H1 (cell line): ENCODE measurements around the gene NPR2. TPM values are rescaled to one million over a fixed set of nuclear protein-coding genes. Genes with fewer than 3 reads are reported as not detected.

Experiments used
- CTCF ChIA-PET: fragments of 300-600 bp; sonication (Branson Sonifier 250); formaldehyde crosslinking; loops from one replicate; lab custom pipeline; 2021; ENCODE audit not compliant: partially characterized antibody; lab: Charles Lee
- POLR2A ChIA-PET: fragments of 300-600 bp; sonication (Branson Sonifier 250); formaldehyde crosslinking; loops from one replicate; lab custom pipeline; 2021; ENCODE audit warnings: inconsistent platforms; ENCODE audit not compliant: partially characterized antibody; lab: Charles Lee
- DNase-seq, 2 experiments: peaks; one replicate each; pipeline versions ENCODE4 v3.0.0 to v3.0.0-alpha.2; 2010 to 2022; ENCODE audit warnings: low spot score in 2 of 2, low read depth in 1 of 2, mixed read lengths in 1 of 2
- FAIRE-seq: peaks from 2 replicates; lab custom pipeline; 2011; peaks lifted over from hg19 to GRCh38; lab: Jason Lieb, UNC
- H2AFZ ChIP-seq: 2 replicates; pipeline ENCODE4 v1.8.1; 2012; ENCODE audit warnings: low read length, inconsistent platforms
- H2AK5ac ChIP-seq: 2 replicates; pipeline ENCODE4 v1.6.1; 2013; ENCODE audit warnings: low read depth, low read length
- H2BK120ac ChIP-seq: replicated peaks from 2 replicates; pipeline ENCODE3; 2013; ENCODE audit warnings: low read depth, low read length, inconsistent platforms
- H2BK12ac ChIP-seq: 2 replicates; pipeline ENCODE4 v1.6.1; 2013; ENCODE audit warnings: low read depth, low read length
- H2BK15ac ChIP-seq: 2 replicates; pipeline ENCODE4 v1.6.1; 2013; ENCODE audit warnings: low read length
- H2BK20ac ChIP-seq: 2 replicates; pipeline ENCODE4 v1.6.1; 2013; ENCODE audit warnings: low read length
- H2BK5ac ChIP-seq: 2 replicates; pipeline ENCODE4 v1.6.1; 2013; ENCODE audit warnings: low read depth, low read length
- H3K14ac ChIP-seq: 2 replicates; pipeline ENCODE4 v1.6.1; 2013; ENCODE audit warnings: inconsistent platforms; ENCODE audit not compliant: insufficient read length
- H3K18ac ChIP-seq: 2 replicates; pipeline ENCODE4 v1.6.1; 2013; ENCODE audit warnings: low read length; ENCODE audit errors: extremely low read depth
- H3K23ac ChIP-seq: 2 replicates; pipeline ENCODE4 v1.6.1; 2013; ENCODE audit warnings: inconsistent platforms; ENCODE audit not compliant: insufficient read length
- H3K23me2 ChIP-seq: 2 replicates; pipeline ENCODE4 v1.6.1; 2013; ENCODE audit warnings: low read depth, low read length
- H3K27ac ChIP-seq: 2 replicates; pipeline ENCODE4 v1.6.1; 2011; ENCODE audit warnings: low read depth, low read length, inconsistent platforms
- H3K27me3 ChIP-seq, 4 experiments: replicated peaks in 1 of 4; 1 replicate in 1 of 4; 2 replicates in 3 of 4; pipeline versions ENCODE4 v1.6.1 to v1.8.1; 2011 to 2013; ENCODE audit warnings: low read length in 3 of 4, mild to moderate bottlenecking in 3 of 4, inconsistent platforms in 2 of 4, mixed read lengths in 2 of 4, moderate library complexity in 1 of 4; ENCODE audit not compliant: control insufficient read depth in 3 of 4, insufficient read depth in 3 of 4; ENCODE audit errors: extremely low read depth in 1 of 4
- H3K36me3 ChIP-seq, 4 experiments: 2 replicates each; pipeline versions ENCODE4 v1.6.1 to v1.8.1; 2011 to 2013; ENCODE audit warnings: mild to moderate bottlenecking in 4 of 4, low read length in 3 of 4, moderate library complexity in 2 of 4, control low read depth in 1 of 4, inconsistent platforms in 1 of 4; ENCODE audit not compliant: insufficient read depth in 4 of 4, control insufficient read depth in 2 of 4
- H3K4ac ChIP-seq: replicated peaks from 2 replicates; pipeline ENCODE3; 2013; ENCODE audit warnings: low read length, low read depth, mixed read lengths, inconsistent platforms; ENCODE audit not compliant: insufficient read length
- H3K4me1 ChIP-seq, 4 experiments: replicated peaks in 1 of 4; 1 replicate in 1 of 4; 2 replicates in 3 of 4; pipeline versions ENCODE4 v1.6.1 to v1.8.1; 2011 to 2013; ENCODE audit warnings: low read length in 3 of 4, inconsistent platforms in 2 of 4, mixed read lengths in 1 of 4; ENCODE audit not compliant: insufficient read depth in 4 of 4, control insufficient read depth in 3 of 4
- H3K4me2 ChIP-seq, 2 experiments: 2 replicates each; pipeline versions ENCODE4 v1.6.1 to v1.8.1; 2011 to 2013; ENCODE audit warnings: low read depth in 2 of 2, low read length in 2 of 2, control low read depth in 1 of 2, inconsistent platforms in 1 of 2, mild to moderate bottlenecking in 1 of 2; ENCODE audit not compliant: insufficient read depth in 1 of 2
- H3K4me3 ChIP-seq, 4 experiments: fragments of 200-600, 300-600 bp in 1 of 4; sonication (generic), shearing (Covaris generic), sonication (Bioruptor Twin) in 1 of 4; 2 replicates each; pipeline versions ENCODE4 v1.5.1 to v1.8.1; 2011 to 2016; ENCODE audit warnings: low read length in 4 of 4, low read depth in 3 of 4, control low read depth in 2 of 4, inconsistent platforms in 2 of 4, mild to moderate bottlenecking in 2 of 4, mixed read lengths in 1 of 4, moderate library complexity in 1 of 4; ENCODE audit not compliant: insufficient read depth in 2 of 4; ENCODE audit errors: extremely low read depth in 1 of 4
- H3K56ac ChIP-seq: replicated peaks from 2 replicates; pipeline ENCODE3; 2013; ENCODE audit warnings: low read depth, mild to moderate bottlenecking, mixed read lengths, low read length, inconsistent platforms; ENCODE audit not compliant: insufficient read length
- H3K79me1 ChIP-seq: 2 replicates; pipeline ENCODE4 v1.6.1; 2013; ENCODE audit warnings: low read depth, low read length, control low read depth
- H3K79me2 ChIP-seq, 2 experiments: 2 replicates each; pipeline versions ENCODE4 v1.6.1 to v1.8.1; 2012 to 2013; ENCODE audit warnings: low read length in 2 of 2, mild to moderate bottlenecking in 2 of 2, inconsistent platforms in 1 of 2; ENCODE audit not compliant: insufficient read depth in 2 of 2, control insufficient read depth in 1 of 2
- H3K9ac ChIP-seq, 4 experiments: replicated peaks in 1 of 4; 1 replicate in 1 of 4; 2 replicates in 3 of 4; pipeline versions ENCODE4 v1.6.1 to v1.8.1; 2011 to 2013; ENCODE audit warnings: low read depth in 3 of 4, low read length in 3 of 4, control low read depth in 2 of 4, mild to moderate bottlenecking in 2 of 4, moderate library complexity in 2 of 4, inconsistent platforms in 1 of 4; ENCODE audit errors: extremely low read depth in 1 of 4
- H3K9me3 ChIP-seq, 2 experiments: 2 replicates each; pipeline versions ENCODE4 v1.6.1 to v1.8.1; 2012 to 2013; ENCODE audit warnings: mild to moderate bottlenecking in 2 of 2, moderate library complexity in 2 of 2, control low read depth in 1 of 2, inconsistent platforms in 1 of 2, low read depth in 1 of 2, low read length in 1 of 2, mixed read lengths in 1 of 2; ENCODE audit not compliant: insufficient read depth in 2 of 2
- H4K20me1 ChIP-seq, 2 experiments: replicated peaks in 1 of 2; 2 replicates each; pipeline versions ENCODE3 to v1.8.1; 2011 to 2013; ENCODE audit warnings: inconsistent platforms in 2 of 2, low read length in 2 of 2, mild to moderate bottlenecking in 1 of 2; ENCODE audit not compliant: insufficient read depth in 2 of 2, control insufficient read depth in 1 of 2
- H4K5ac ChIP-seq: 2 replicates; pipeline ENCODE4 v1.6.1; 2013; ENCODE audit warnings: low read length, low read depth, mixed read lengths, inconsistent platforms; ENCODE audit not compliant: insufficient read length
- H4K8ac ChIP-seq: 2 replicates; pipeline ENCODE4 v1.8.0; 2013; ENCODE audit warnings: mild to moderate bottlenecking, moderate library complexity, low read length, inconsistent platforms; ENCODE audit not compliant: insufficient read depth; ENCODE audit errors: extremely low read depth
- H4K91ac ChIP-seq: replicated peaks from 2 replicates; pipeline ENCODE3; 2013; ENCODE audit warnings: low read length, mixed read lengths, inconsistent platforms; ENCODE audit not compliant: insufficient read length
- CHD1 ChIP-seq: IDR thresholded peaks from 2 replicates; pipeline ENCODE4 v1.6.1; 2012; ENCODE audit warnings: low read depth, low read length, improper control_type of control experiment
- CHD2 ChIP-seq: IDR thresholded peaks from 2 replicates; pipeline ENCODE4 v1.6.1; 2012; ENCODE audit warnings: low read length, improper control_type of control experiment
- CTCF ChIP-seq, 3 experiments: IDR thresholded peaks; 1 replicate in 2 of 3; 2 replicates in 1 of 3; pipeline versions ENCODE4 v1.5.1 to v1.6.1; 2011; ENCODE audit warnings: low read length in 3 of 3, mild to moderate bottlenecking in 3 of 3, inconsistent platforms in 2 of 3, low read depth in 1 of 3, moderate library complexity in 1 of 3; ENCODE audit not compliant: insufficient read depth in 1 of 3; ENCODE audit errors: control extremely low read depth in 1 of 3
- GABPA ChIP-seq: IDR thresholded peaks from 2 replicates; pipeline ENCODE4 v1.6.1; 2011; ENCODE audit warnings: mild to moderate bottlenecking, low read length, moderate library complexity, borderline replicate concordance; ENCODE audit not compliant: insufficient read depth
- JUN ChIP-seq: IDR thresholded peaks from 2 replicates; pipeline ENCODE4 v1.6.1; 2011; ENCODE audit warnings: low read depth, mild to moderate bottlenecking, improper control_type of control experiment, low read length
- JUND ChIP-seq: IDR thresholded peaks from 2 replicates; pipeline ENCODE4 v1.6.1; 2011; ENCODE audit warnings: mild to moderate bottlenecking, improper control_type of control experiment, low read length
- POLR2AphosphoS5 ChIP-seq: IDR thresholded peaks from 2 replicates; pipeline ENCODE4 v1.6.1; 2011; ENCODE audit warnings: low read depth, low read length
- RBBP5 ChIP-seq: IDR thresholded peaks from 2 replicates; pipeline ENCODE4 v1.7.1; 2012; ENCODE audit warnings: low read depth, mild to moderate bottlenecking, inconsistent platforms, low read length, moderate library complexity, borderline replicate concordance
- RXRA ChIP-seq: IDR thresholded peaks from 2 replicates; pipeline ENCODE4 v1.6.1; 2011; ENCODE audit warnings: low read depth, mild to moderate bottlenecking, low read length, moderate library complexity; ENCODE audit not compliant: insufficient read depth
- SIRT6 ChIP-seq: IDR thresholded peaks from one replicate; pipeline ENCODE4 v1.7.1; 2012; ENCODE audit warnings: low read length, inconsistent platforms
- SP4 ChIP-seq: IDR thresholded peaks from 2 replicates; pipeline ENCODE4 v1.6.1; 2012; ENCODE audit warnings: low read length, inconsistent platforms
- WGBS, 2 experiments: shearing (Covaris generic) in 1 of 2; methylation state at CpG; one replicate each; pipeline versions ENCODE4 v1.1.6 to v1.1.7; 2013 to 2015; ENCODE audit warnings: low lambda C conversion rate in 2 of 2, mixed read lengths in 2 of 2, inconsistent platforms in 1 of 2, low coverage in 1 of 2, missing lambda C conversion rate in 1 of 2; ENCODE audit not compliant: insufficient replicate concordance in 2 of 2, insufficient coverage in 1 of 2, insufficient read length in 1 of 2; ENCODE audit errors: extremely low coverage in 1 of 2, missing lambda C conversion rate in 1 of 2; 5-methylcytosine and 5-hydroxymethylcytosine counted together
- polyA plus RNA-seq, 7 experiments: library from polyadenylated mRNA; depleted of rRNA in 3 of 7; stranded (reverse) in 5 of 7; unstranded in 2 of 7; fragments of >200 nt in 5 of 7; fragments of 200-250 nt in 2 of 7; gene quantifications; 1 replicate in 5 of 7; 2 replicates in 1 of 7; 4 replicates in 1 of 7; pipeline versions ENCODE4 v1.2.1 to v1.2.3, GENCODE V29; 2011 to 2013; ENCODE audit warnings: missing spikeins in 2 of 7, mixed read lengths in 2 of 7
- total RNA-seq: library from RNA; stranded (reverse); fragmentation: NEBNext Ultra II Directional; extraction: Animal tissue kit (Norgen Biotek cat#: 25700); gene quantifications from 2 replicates; pipeline ENCODE4 v1.2.1, GENCODE V29; 2021

NPR2 gene
- total and polyA plus RNA-seq, 2 of the 8 experiments (the other 6 are each of a cell fraction or from before 2014, with no cell fraction given), result 11.0 to 17.0 TPM

GRCh38 chr9:35798658-35799374 is 7.4 kb downstream of the NPR2 start:
- DNase-seq (no peak), FAIRE-seq (no peak)
- H4K8ac ChIP-seq, result no peak overlapping the region
- H3K23me2 ChIP-seq, result no peaks in the 10 kb centered on the region; the same call in 1 of the 2 replicates
- no peak overlapping the region for H2BK15ac ChIP-seq
- no peak overlapping the region for H2BK12ac ChIP-seq
- no peak overlapping the region for H4K91ac ChIP-seq
- H2BK20ac ChIP-seq, result no peak overlapping the region
- H4K5ac ChIP-seq, result no peak overlapping the region
- peaks cover 0 to 4% (median 0%) of the 10 kb centered on the region in 4 experiments; a peak in 3 of 8 replicates for H3K36me3 ChIP-seq
- H3K18ac ChIP-seq, result no peak overlapping the region
- no peaks in the 10 kb centered on the region for H3K4me1 ChIP-seq
- H3K9me3 ChIP-seq, result no peaks in the 10 kb centered on the region
- H4K20me1 ChIP-seq, result peaks cover 0 to 2% of the 10 kb centered on the region in 2 experiments
- no peak overlapping the region for H2BK5ac ChIP-seq
- H3K4me3 ChIP-seq, result no peak overlapping the region
- no peak overlapping the region for H3K4me2 ChIP-seq
- no peaks in the 10 kb centered on the region for H3K79me1 ChIP-seq
- no peak overlapping the region for H2AFZ ChIP-seq
- H2BK120ac ChIP-seq, result no peak overlapping the region
- peak overlapping the region in 1 of 4 experiments; percentile 11; a peak in 1 of 7 replicates for H3K9ac ChIP-seq
- H3K27ac ChIP-seq, result no peak overlapping the region
- no peak overlapping the region for H3K23ac ChIP-seq
- H3K14ac ChIP-seq, result no peak overlapping the region
- no peak overlapping the region for H2AK5ac ChIP-seq
- no peaks in the 10 kb centered on the region for H3K27me3 ChIP-seq
- WGBS, 2 experiments, result 84% methylated on average over 4 of the region's 4 CpGs; no CpG with 5 or more reads in 1 of the 2 experiments
- ChIA-PET POLR2A (interaction anchor here (1.1 to 1.5 kb wide), 4 partner anchors 9 to 22 kb away, joined by 3 read pairs; partner anchors contain the start of gene HINT2), CTCF (interaction anchor here (0.6 to 4.8 kb wide), 7 partner anchors 8 to 37 kb away, joined by 3 to 18 read pairs (median 3); partner anchors contain the start of genes HINT2 and SPAG8)
- H3K56ac ChIP-seq, result no peak overlapping the region
- H3K79me2 ChIP-seq, result no peaks in the 10 kb centered on the region
- no peak overlapping the region for H3K4ac ChIP-seq
- TF ChIP-seq JUND (no peak), GABPA (no peak), RXRA (no peak), SIRT6 (no peak), SP4 (no peak), CHD1 (no peak), POLR2AphosphoS5 (no peak), CHD2 (no peak), CTCF (IDR thresholded peaks at IDR 0.05; ENCODE audit: control extremely low read depth in 1 of 3, insufficient read depth in 1 of 3, low read depth in 1 of 3, low read length in 3 of 3) (no peak), RBBP5 (no peak), JUN (no peak)
